Left ventricle myocardium inferior (tissue), 1 donor: Measurements from ENCODE around the gene DET1. TPM values are rescaled to one million over a fixed set of nuclear protein-coding genes. Genes with fewer than 3 reads are reported as not detected.
"Not testable (repeated sequence)": the region's sequence is repeated elsewhere in the genome, so short reads cannot be mapped to it uniquely, and the experiment has no call there.

ENCODE experiments used
- DNase-seq: peaks from one replicate; pipeline ENCODE4 v3.0.0-alpha.2; 2020
- H3K27ac ChIP-seq: fragments of 200-600 bp; replicated peaks from 2 replicates; pipeline ENCODE4 v1.8.0; 2021
- H3K27me3 ChIP-seq: fragments of 200-600 bp; 2 replicates; pipeline ENCODE4 v1.8.0; 2021; ENCODE audit warnings: low read depth
- H3K36me3 ChIP-seq: fragments of 200-600 bp; 2 replicates; pipeline ENCODE4 v1.8.0; 2021
- H3K4me1 ChIP-seq: fragments of 200-600 bp; 2 replicates; pipeline ENCODE4 v1.8.0; 2021
- H3K4me3 ChIP-seq: fragments of 200-600 bp; 2 replicates; pipeline ENCODE4 v1.8.0; 2021; ENCODE audit warnings: mild to moderate bottlenecking, moderate library complexity
- H3K9me3 ChIP-seq: fragments of 200-600 bp; replicated peaks from 2 replicates; pipeline ENCODE4 v1.8.0; 2021
- intact Hi-C: fragments of 100-400 bp; cut with micrococcal nuclease; formaldehyde crosslinking; loops from one replicate; pipeline ENCODE4 v1.11.0; 2022
- total RNA-seq: library from RNA; stranded (reverse); fragmentation: NEBNext Ultra II Directional; extraction: Animal tissue kit (Norgen Biotek cat#: 25700); gene quantifications from one replicate; pipeline ENCODE4 v1.2.1, GENCODE V29; 2021
- TF ChIP-seq, protein P1 (sequence below): fragments of 200-600 bp; IDR thresholded peaks from 2 replicates; pipeline ENCODE4 v1.8.0; 2021; ENCODE audit warnings: antibody characterized with exemption, mild to moderate bottlenecking, borderline replicate concordance
- donor health status: DM: no; HTN: yes; CAD: no; lungs with severe emphysema.

The DET1 gene
- total RNA-seq, 1 donor from 2014 or later, result 5.5 TPM

GRCh38 chr15:88529021-88529630 lies 17.4 kb downstream of the DET1 start:
- H3K36me3 ChIP-seq, result peaks cover 52% of the 10 kb centered on the region
- no peaks in the 10 kb centered on the region for H3K27me3 ChIP-seq
- H3K9me3 ChIP-seq, result no peaks in the 10 kb centered on the region
- no peak for DNase-seq
- H3K27ac ChIP-seq, result no peak overlapping the region
- no peak overlapping the region for H3K4me3 ChIP-seq
- TF ChIP-seq, protein P1, sequence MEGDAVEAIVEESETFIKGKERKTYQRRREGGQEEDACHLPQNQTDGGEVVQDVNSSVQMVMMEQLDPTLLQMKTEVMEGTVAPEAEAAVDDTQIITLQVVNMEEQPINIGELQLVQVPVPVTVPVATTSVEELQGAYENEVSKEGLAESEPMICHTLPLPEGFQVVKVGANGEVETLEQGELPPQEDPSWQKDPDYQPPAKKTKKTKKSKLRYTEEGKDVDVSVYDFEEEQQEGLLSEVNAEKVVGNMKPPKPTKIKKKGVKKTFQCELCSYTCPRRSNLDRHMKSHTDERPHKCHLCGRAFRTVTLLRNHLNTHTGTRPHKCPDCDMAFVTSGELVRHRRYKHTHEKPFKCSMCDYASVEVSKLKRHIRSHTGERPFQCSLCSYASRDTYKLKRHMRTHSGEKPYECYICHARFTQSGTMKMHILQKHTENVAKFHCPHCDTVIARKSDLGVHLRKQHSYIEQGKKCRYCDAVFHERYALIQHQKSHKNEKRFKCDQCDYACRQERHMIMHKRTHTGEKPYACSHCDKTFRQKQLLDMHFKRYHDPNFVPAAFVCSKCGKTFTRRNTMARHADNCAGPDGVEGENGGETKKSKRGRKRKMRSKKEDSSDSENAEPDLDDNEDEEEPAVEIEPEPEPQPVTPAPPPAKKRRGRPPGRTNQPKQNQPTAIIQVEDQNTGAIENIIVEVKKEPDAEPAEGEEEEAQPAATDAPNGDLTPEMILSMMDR, result no peak
- intact Hi-C loops, result no loop called here
- peaks cover 30% of the 10 kb centered on the region for H3K4me1 ChIP-seq

DNA sequence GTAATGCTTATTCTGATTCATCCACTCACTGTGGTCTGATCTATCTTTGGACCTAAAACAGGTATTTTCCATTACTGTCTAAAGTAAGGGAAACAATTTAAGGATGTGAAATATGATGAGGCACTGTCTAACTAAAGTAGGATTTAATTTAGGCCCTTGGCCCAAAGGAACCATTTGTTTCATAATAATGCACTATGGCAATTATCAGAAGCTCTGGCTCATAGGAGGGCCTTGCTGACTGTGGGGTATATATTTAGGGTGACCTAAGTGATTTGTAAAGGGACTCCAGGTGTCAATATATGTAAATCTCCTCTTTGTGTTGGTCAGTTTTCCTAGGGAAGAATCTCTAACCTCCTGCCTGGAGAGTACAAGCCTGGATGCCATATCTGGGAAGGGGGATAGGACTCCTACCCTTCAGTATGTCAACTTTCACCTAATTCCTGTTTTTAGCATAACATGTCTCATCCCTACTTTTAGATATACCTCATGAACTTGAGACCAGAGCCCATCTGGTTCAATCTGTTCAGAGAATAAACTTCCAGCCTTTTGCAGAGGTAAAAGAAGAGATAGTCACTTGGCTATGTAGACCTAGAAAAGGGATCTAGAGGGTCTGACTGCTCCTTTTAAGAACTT lies 20.1 kb downstream of the DET1 start:
- no peak overlapping the region for H3K4me3 ChIP-seq
- peaks cover 47% of the 10 kb centered on the region for H3K36me3 ChIP-seq

DNA sequence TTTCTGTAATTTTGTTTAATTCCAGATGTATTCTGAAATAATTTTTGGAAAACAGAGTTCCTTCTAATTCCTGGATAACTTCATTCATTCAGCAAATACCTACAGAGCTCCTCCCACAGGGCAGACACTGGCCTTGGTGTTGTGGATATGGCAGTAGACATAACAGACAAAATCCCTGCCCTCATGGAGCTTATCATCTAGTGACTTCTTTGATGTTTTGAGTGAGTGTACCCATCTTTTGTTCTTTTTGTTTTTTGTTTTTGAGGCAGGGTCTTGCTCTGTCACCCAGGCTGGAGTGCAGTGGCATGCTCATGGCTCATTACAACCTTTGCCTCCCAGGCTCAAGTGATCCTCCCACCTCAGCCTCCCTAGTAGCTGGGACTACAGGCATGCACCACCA lies 21.1 kb downstream of the DET1 start:
- Histone ChIP-seq H3K36me3 (peaks cover 38% of the 10 kb centered on the region), H3K4me3 (no peak overlapping the region), H3K27ac (no peak overlapping the region), H3K9me3 (no peaks in the 10 kb centered on the region), H3K27me3 (no peaks in the 10 kb centered on the region), H3K4me1 (peaks cover 30% of the 10 kb centered on the region)
- TF ChIP-seq, protein P1, result no peak
- no peak for DNase-seq
- intact Hi-C loops, result no loop called here

More for the DNA sequence above, 20.1 kb downstream of the DET1 start:
- no peaks in the 10 kb centered on the region for H3K9me3 ChIP-seq
- DNase-seq, result no peak
- H3K27ac ChIP-seq, result peak overlapping the region; percentile 31
- TF ChIP-seq, protein P1, result no peak
- intact Hi-C loops, result no loop called here
- no peaks in the 10 kb centered on the region for H3K27me3 ChIP-seq
- peaks cover 30% of the 10 kb centered on the region for H3K4me1 ChIP-seq

DNA sequence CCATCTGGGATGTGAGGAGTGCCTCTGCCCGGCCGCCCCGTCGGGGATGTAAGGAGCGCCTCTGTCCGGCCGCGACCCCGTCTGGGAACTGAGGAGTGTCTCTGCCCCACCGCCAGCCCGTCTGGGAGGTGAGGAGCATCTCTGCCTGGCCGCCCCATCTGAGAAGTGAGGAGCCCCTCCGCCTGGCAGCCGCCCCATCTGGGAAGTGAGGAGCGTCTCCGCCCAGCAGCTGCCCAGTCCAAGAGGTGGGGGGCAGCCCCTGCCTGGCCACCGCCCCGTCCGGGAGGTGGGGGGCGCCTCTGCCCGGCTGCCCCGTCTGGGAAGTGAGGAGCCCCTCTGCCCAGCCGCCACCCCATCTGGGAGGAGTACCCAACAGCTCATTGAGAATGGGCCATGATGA lies 22.4 kb downstream of the DET1 start:
- DNase-seq, H3K27ac ChIP-seq, H3K4me3 ChIP-seq, intact Hi-C loops, H3K27me3 ChIP-seq, H3K9me3 ChIP-seq: not testable (repeated sequence)
- Histone ChIP-seq H3K4me1 (peaks cover 30% of the 10 kb centered on the region), H3K36me3 (peaks cover 31% of the 10 kb centered on the region)

GRCh38 chr15:88518903-88519302 lies 27.6 kb downstream of the DET1 start:
- Histone ChIP-seq H3K27me3 (no peaks in the 10 kb centered on the region), H3K27ac (no peak overlapping the region), H3K4me1 (no peaks in the 10 kb centered on the region), H3K4me3 (no peak overlapping the region), H3K36me3 (peaks cover 16% of the 10 kb centered on the region), H3K9me3 (no peaks in the 10 kb centered on the region)
- no peak for DNase-seq
- intact Hi-C loops, result no loop called here
- TF ChIP-seq, protein P1, result no peak

- DNase-seq, result no peak
These were observed 33.3 kb downstream of the DET1 start for GRCh38 chr15:88513195-88513594.

More at GRCh38 chr15:88513195-88513594, 33.3 kb downstream of the DET1 start:
- H3K27ac ChIP-seq, result no peak overlapping the region
- H3K9me3 ChIP-seq, result no peaks in the 10 kb centered on the region
- H3K36me3 ChIP-seq, result peaks cover 63% of the 10 kb centered on the region
- H3K4me3 ChIP-seq, result no peak overlapping the region
- no peaks in the 10 kb centered on the region for H3K27me3 ChIP-seq
- TF ChIP-seq, protein P1, result no peak
- intact Hi-C loops, result no loop called here
- no peaks in the 10 kb centered on the region for H3K4me1 ChIP-seq
